ENCODE data around the gene FAM222B.

Gene FAM222B

DNA sequence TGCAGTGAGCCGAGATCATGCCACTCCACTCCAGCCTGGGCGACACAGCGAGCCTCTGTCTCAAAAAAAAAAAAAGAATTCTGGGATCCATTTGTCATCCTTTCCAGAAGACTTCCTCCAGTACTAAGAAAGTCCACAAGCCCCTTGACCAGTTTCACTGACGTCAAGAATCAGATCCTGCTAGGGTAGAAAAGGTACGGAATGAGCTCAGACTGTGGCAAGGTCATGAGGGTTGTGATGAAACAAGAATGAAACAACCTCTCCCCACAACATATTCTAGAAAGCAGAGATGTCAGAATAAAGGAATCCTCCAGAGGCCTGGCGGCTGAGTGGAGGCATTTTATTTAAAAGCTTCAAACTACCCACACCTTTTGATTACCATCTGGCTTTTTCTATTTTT lies 68.9 kb downstream of the FAM222B start:
- no peak for DNase-seq (ENCODE audit: low read depth)

- DNase-seq (ENCODE audit: low read depth) = no peak
Measured at GRCh38 chr17:28765038-28765437, 77.6 kb downstream of the FAM222B start.

DNA sequence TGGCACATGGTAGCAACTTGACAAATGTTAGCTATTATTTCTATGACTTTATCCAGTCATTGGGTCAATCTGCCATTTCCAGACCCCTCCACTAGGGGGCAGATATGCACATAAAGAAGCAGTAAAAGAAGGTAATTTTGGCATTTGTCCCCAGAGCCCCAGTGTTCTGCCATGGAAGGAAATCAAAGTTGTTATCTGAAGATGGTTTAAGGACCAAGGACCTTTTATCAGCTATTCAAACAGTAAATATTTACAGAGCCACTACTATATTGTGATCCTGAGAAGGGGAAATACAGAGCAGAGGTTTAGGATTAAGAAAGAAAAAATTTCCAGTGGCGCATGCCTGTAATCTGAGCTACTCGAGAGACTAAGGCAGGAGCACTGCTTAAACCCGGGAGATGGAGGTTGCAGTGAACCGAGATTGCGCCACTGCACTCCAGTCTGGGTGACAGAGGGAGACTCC lies 78.8 kb downstream of the FAM222B start:
- DNase-seq (ENCODE audit: low read depth) = peak; percentile 59

GRCh38 chr17:28763137-28763799 lies 79.3 kb downstream of the FAM222B start:
- no peak for DNase-seq (ENCODE audit: low read depth)

GRCh38 chr17:28760601-28761562 lies 81.7 kb downstream of the FAM222B start:
- no peak for DNase-seq (ENCODE audit: low read depth)

GRCh38 chr17:28759256-28759865 lies 83.2 kb downstream of the FAM222B start:
- DNase-seq (ENCODE audit: low read depth) = no peak

- DNase-seq (ENCODE audit: low read depth) = no peak
Measured at GRCh38 chr17:28758411-28759121, 84.0 kb downstream of the FAM222B start.

- no peak for DNase-seq (ENCODE audit: low read depth)
Measured at GRCh38 chr17:28756049-28756804, 86.4 kb downstream of the FAM222B start.

- DNase-seq (ENCODE audit: low read depth) = no peak
Measured at GRCh38 chr17:28755486-28755885, 87.1 kb downstream of the FAM222B start.

- DNase-seq (ENCODE audit: low read depth) = no peak
Measured at GRCh38 chr17:28751600-28752366, 90.8 kb downstream of the FAM222B start.

DNA sequence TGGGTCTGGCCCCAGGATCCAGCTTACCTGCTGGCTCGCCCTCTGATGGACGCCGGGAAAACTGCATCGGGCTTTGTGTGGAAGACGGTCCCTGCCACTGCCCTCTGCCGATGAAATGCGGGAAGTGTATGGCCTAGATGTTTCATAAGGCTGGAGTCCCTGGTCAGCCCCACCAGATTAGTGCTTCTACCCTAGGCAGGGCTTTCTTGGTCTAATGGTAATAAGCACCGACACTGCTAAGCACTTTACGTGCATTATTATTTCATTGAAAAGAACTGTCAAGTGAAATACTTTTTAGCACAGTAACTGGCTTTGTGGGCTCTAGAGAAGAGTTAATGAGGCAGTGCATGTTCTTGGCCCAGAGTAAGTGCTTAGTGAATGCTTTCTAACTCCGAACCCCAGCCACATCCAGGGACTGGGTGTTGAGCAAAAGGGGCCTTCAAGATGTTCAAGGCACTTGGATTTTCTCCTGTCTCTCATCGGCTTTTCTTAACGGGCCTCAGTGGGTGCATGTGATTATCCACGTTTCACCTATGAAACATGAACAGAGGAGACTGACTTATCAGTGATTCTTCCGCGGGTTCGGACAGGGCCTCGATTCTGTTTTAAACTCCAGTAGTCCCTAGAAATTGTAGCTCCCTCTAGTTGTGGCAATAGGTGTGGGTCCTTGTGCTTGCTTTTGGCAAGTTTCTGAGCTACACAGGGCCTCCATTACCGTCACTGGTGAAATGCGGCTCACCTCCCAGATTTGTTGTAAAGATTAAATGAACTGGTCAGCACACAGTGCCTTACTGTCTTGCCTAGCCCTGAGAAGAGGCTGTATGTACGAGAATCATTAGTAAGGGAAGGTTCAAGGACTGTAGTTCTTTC lies 92.2 kb downstream of the FAM222B start:
- DNase-seq (ENCODE audit: low read depth) = peak; percentile 79

DNA sequence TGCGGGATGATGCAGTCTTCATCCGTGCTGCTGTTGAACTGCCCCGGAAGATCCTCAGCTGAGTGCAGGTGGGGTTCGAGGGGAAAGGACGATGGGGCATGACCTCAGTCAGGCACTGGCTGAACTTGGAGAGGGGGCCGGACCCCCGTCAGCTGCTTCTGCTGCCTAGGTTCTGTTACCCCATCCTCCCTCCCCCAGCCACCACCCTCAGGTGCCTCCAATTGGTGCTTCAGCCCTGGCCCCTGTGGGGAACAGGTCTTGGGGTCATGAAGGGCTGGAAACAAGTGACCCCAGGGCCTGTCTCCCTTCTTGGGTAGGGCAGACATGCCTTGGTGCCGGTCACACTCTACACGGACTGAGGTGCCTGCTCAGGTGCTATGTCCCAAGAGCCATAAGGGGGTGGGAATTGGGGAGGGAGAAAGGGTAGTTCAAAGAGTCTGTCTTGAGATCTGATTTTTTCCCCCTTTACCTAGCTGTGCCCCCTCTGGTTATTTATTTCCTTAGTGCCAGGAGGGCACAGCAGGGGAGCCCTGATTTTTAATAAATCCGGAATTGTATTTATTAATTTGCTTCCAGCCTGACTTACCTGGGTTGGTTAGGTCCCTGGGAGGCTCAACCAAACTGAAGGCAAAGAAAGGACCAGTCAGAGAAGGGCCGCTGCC lies 92.9 kb downstream of the FAM222B start:
- DNase-seq (ENCODE audit: low read depth) = no peak

DNA sequence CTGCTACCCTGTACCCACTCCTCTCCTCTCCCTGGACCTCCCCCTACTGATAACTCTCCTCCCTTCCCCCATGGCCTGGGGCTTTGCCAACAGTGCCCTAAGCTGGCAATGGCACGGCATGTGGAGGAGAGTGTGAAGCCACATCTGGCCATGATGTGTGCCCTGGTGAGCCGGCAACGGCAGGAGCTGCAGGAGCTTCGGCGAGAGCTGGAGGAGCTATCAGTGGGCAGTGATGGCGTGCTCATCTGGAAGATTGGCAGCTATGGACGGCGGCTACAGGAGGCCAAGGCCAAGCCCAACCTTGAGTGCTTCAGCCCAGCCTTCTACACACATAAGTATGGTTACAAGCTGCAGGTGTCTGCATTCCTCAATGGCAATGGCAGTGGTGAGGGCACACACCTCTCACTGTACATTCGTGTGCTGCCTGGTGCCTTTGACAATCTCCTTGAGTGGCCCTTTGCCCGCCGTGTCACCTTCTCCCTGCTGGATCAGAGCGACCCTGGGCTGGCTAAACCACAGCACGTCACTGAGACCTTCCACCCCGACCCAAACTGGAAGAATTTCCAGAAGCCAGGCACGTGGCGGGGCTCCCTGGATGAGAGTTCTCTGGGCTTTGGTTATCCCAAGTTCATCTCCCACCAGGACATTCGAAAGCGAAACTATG lies 93.6 kb downstream of the FAM222B start:
- no peak for DNase-seq (ENCODE audit: low read depth)

- DNase-seq (ENCODE audit: low read depth) = no peak
Measured at GRCh38 chr17:28747801-28748750, 94.5 kb downstream of the FAM222B start.

GRCh38 chr17:28747051-28747691 lies 95.4 kb downstream of the FAM222B start:
- no peak for DNase-seq (ENCODE audit: low read depth)

GRCh38 chr17:28746611-28747050 lies 96.0 kb downstream of the FAM222B start:
- no peak for DNase-seq (ENCODE audit: low read depth)

All from stimulated activated CD8-positive, alpha-beta memory T cell treated with anti-CD3 and anti-CD28 coated beads, Interleukin-7, amount 100 ng/mL, for 24 hours (primary cell).